GM18517 (cell line): Measurements from ENCODE around the gene PLCB2.

Experiments used
- ATAC-seq: cut with Tn5 transposase; IDR thresholded peaks from one replicate; pipeline ENCODE4 v1.9.1; 2021; ENCODE audit warnings: mild to moderate bottlenecking, moderate library complexity; ENCODE audit not compliant: unreplicated experiment

PLCB2 gene

DNA sequence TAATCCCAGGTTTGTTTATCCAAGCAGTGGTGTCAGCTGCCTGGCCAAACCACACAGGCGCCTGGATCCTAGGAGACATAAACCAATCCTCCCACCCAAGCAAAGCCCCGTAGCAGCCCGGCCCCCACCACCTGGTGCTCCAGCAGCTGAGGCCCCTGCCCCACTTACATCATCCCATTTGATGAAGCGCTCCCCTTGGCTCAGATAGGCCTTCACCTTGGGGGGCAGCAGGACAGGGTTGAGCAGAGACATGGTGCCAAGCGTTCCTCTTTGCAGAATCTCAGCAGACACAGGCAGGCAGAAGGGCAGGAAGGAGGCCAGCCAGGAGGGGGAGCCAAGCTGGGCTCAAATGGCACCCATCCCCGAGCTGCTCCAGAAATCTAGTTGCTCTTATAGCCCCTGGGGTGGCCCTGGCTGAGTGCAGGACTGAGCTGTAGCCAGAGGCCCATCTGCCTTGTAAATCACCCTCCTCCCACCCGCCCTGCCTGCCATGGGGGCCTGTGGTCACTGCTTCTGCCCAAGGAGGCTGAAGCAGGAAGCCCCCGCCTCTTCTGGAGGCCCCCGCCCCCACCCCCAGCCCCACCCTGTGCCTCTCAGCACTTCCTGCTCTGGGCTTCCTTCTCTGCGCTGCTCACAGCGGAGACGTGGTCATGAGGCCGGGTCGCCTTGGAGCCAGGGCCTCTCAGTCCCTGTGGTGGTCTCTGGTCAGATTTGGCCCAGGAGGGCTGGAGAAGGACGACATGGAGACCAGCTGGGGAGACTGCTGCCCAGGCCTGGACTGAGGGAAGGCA is at the start of gene PLCB2:
TSS of gene PLCB2 (minus strand) at position 515 of the 791 bp plus-strand sequence. CDS start at position 252, 263 bp downstream.
- no peak for ATAC-seq

DNA sequence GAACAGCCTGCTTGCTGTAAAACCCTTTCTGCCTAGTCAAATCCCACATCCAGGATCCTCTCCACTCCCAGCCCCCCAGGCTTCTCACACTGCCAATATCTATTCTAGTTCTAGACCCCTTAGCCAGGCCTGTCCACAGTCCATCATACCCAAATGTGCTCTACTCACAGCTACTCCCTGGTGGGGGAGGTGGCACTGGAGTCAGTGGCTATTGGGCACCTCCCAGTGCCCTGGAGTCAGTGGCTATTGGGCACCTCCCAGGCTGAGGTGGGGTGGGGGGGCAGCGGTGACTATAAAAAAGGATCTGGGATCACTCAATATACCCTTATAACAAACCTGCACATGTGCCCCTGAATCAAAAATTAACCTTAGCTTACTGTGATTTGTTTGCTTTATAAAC is 49.5 kb upstream of the PLCB2 start:
- no peak for ATAC-seq

- ATAC-seq, result no peak
These were observed 48.3 kb upstream of the PLCB2 start for GRCh38 chr15:40355976-40356585.

- ATAC-seq, result no peak
These were observed 46.9 kb upstream of the PLCB2 start for GRCh38 chr15:40354408-40355171.

GRCh38 chr15:40353697-40354096 is 46.0 kb upstream of the PLCB2 start:
- ATAC-seq, result no peak

DNA sequence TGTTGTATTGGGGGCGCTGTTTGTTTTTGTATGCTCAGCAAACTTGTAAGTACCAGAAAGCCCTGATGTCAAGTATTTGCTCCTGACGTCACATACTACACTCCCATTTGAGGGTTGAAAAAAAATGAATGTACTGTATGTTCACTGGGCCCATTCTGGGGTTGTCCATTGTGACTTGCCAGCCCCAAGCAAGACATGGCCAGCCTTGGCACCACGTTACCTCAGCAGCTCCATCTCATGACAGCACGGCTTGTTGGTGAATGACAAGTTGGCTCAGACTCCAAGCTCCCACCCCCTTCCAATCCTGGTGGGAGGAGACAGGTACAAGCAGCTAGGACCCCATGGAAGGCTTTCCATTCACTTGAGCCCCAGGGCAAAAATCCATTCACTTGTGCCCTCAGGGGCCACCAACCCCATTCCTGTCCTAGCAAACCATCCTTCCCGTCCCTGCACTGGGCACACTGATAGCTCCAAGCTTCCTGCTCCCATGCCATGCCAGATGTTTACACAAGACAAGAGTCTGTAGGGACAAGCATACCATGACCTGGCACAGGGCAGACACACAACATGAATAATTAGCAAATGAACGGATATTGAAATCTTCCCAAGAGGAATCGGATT is 44.7 kb upstream of the PLCB2 start:
- no peak for ATAC-seq

GRCh38 chr15:40349163-40349562 is 41.4 kb upstream of the PLCB2 start:
- ATAC-seq, result no peak

DNA sequence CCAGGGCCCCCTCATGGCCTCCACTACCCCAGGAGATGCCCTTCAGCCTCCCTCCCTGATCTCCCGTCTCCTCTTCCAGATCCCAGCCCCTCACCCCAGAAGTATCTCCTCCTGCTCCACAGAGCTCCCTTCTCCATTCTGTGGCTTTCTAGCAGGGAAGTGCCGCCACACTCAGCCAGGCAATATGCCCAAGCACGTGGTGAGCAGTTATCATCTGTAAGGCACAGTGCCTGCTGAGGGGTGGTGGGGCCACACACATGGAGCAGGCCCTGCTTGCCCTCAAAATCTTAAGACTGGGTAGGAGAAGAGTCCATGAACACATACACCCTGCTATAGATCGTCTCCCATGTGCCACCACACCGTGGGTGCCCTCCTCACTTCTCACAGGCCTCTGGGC is 40.7 kb upstream of the PLCB2 start:
- ATAC-seq, result no peak

DNA sequence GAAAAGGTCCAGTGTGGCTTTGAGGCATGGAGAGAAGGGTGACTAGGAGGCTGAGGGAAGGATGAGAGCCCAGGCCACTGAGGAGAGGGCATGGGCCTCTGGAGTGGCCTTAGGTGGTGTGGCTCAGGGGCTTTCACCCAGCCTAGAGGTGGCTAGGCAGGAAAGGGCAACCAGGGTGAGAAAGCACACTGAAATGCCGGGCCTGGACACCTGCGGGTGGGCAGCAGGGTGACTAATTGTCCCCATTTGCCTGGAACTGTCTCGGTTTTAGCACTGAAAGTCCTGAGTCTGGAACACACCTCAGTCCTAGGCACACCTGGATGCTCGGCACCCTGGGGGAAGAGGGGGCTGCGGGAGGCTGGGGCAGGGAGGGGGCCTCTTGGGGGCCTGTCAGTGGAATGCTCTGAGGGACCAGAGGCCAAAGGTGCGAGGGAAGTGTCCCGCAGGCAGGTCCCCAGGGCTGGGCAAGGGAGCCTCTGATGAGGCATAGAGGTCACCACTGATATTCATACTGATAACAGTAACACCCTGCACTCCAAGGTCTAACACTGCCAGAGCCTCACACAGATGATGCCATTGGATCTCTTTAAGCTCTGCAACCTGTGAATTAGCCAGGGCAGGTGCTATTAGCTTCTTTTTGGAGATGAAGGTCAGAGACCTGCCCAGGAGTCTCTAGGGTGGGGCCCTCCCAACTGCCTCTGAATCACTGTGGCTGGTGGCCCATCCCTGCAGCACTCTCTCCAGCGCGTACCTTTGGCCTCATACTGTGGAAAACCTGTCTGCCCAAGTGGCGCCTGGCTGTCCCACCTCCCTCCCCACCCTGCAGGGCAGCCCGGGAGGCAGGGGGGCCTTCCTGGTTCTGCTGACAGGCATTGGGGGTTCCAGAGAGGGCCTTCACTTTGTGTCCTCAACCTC is 40.1 kb upstream of the PLCB2 start:
- ATAC-seq, result no peak

DNA sequence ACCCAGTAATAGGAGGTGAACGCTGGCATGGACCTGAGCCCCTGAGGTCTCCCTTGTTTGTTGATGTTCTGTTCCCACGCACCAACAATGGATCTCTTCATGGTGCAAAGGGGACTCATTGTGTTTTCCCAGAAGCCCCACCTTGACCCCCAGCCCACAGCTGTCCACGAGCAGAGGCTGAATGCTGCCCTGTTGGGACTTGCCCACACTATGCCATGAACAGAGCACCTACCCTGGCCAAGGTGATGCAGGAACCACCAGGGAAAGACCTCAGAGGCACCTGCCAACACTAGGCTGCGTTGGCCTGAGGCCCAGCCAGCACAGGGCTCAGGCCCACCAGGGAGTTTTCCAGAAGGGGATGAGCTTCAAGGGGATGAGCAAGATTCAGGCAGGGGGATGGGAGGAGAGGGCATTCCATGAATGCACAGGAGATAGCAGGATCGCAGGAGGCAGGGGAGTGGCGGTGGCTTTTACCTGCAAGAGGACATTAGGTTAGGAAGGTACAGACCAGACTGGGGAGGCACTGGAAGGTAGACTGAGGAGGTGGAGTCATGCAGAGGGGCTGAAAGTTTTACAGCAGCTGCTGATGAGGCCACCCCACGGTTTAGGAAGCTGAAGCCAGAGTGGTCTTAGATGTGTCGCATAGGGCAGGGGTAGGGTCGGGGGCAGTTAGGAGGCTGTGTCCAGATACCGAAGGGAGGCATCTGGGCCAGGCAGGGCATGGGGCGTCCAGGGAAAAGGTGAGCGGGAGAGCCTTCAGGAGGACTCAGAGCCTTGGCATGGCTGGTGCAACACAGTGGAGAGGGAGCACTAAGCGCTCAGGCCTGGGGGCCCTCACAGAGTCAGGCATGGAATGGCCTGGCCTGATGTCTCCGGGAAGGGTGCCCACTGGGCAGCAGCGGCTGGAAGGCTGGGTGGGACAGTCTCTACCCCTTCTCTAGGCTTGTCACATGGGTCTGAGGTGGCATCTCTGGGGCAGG is 39.1 kb upstream of the PLCB2 start:
- no peak for ATAC-seq

DNA sequence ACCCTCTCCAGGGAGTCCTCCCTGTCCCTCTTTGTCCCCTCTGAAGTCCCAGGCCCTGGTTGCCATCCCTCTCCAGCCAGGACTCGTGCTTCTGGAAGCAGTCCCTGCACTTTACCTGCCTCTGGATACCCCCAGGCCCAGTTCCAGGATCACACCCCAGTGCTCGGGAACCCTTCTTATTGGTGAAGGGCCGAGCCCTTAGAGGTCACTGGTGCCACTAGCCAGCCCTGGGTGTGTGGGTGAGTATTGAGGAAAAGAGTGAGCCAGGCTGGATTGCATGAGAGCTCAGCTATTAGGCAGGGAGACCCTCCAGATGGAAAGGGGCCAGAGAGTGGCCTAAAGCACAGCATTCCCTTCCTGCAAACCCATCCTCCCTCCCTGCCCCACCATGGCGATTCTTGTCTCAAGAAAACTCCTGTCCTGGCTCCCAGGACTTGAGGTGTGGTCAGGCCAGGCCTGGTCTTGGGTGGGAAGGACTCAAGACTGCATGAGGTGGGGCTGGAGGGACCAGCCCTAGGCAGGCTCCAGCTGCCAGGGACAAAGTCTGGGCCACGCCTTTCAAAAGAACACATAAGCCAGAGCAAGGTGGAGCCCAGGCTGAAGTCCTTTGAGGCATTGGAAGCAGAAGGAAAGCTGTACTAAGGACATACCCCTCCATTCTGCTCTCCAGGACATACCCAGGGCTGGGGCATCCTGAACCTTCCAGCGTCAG is 38.3 kb upstream of the PLCB2 start:
- no peak for ATAC-seq

GRCh38 chr15:40345225-40345866 is 37.6 kb upstream of the PLCB2 start:
- no peak for ATAC-seq

- no peak for ATAC-seq
These were observed 36.9 kb upstream of the PLCB2 start for GRCh38 chr15:40344631-40345120.

GRCh38 chr15:40344217-40344616 is 36.5 kb upstream of the PLCB2 start:
- no peak for ATAC-seq

- ATAC-seq, result no peak
These were observed 35.8 kb upstream of the PLCB2 start for GRCh38 chr15:40343512-40343911.

GRCh38 chr15:40342416-40343320 is 34.9 kb upstream of the PLCB2 start:
- no peak for ATAC-seq
